Hypothalamus (tissue), 51 donors: Measurements from ENCODE around the gene PPP2R5A.
"Not testable (repeated sequence)": the region's sequence is repeated elsewhere in the genome, so short reads cannot be mapped to it uniquely, and the experiment has no call there.

Experiments used
- DNase-seq, 51 donors: peaks; one replicate each; lab custom pipeline; 2025; lab: John Stamatoyannopoulos, UW

PPP2R5A gene

GRCh38 chr1:212294983-212295382 lies 9.8 kb downstream of the PPP2R5A start:
- no peak for DNase-seq

GRCh38 chr1:212295579-212295978 lies 10.4 kb downstream of the PPP2R5A start:
- no peak for DNase-seq

GRCh38 chr1:212297338-212297737 lies 12.1 kb downstream of the PPP2R5A start:
- DNase-seq = no peak

- no peak for DNase-seq
These were observed 16.4 kb downstream of the PPP2R5A start for GRCh38 chr1:212301580-212301979.

- no peak for DNase-seq
These were observed 17.7 kb downstream of the PPP2R5A start for GRCh38 chr1:212302745-212303383.

- no peak for DNase-seq
These were observed 20.1 kb downstream of the PPP2R5A start for GRCh38 chr1:212305342-212305741.

- not testable (repeated sequence) for DNase-seq
These were observed 20.8 kb downstream of the PPP2R5A start for GRCh38 chr1:212305984-212306452.

- DNase-seq = no peak
These were observed 24.8 kb downstream of the PPP2R5A start for GRCh38 chr1:212309967-212310366.

GRCh38 chr1:212310383-212310782 lies 25.2 kb downstream of the PPP2R5A start:
- no peak for DNase-seq

- DNase-seq = no peak
These were observed 26.8 kb downstream of the PPP2R5A start for GRCh38 chr1:212311836-212312497.

GRCh38 chr1:212313616-212314015 lies 28.4 kb downstream of the PPP2R5A start:
- DNase-seq = no peak

GRCh38 chr1:212315184-212315583 lies 30.0 kb downstream of the PPP2R5A start:
- no peak for DNase-seq

GRCh38 chr1:212315907-212316306 lies 30.7 kb downstream of the PPP2R5A start:
- peak in 7 of 51 donors; percentile 0 to 18 (median 6) for DNase-seq

- DNase-seq = no peak
These were observed 32.7 kb downstream of the PPP2R5A start for GRCh38 chr1:212317916-212318315.

GRCh38 chr1:212321031-212321430 lies 35.8 kb downstream of the PPP2R5A start:
- not testable (repeated sequence) for DNase-seq

GRCh38 chr1:212323066-212323465 lies 37.9 kb downstream of the PPP2R5A start:
- DNase-seq = no peak

- DNase-seq = no peak
These were observed 41.3 kb downstream of the PPP2R5A start for GRCh38 chr1:212326541-212326940.

- no peak for DNase-seq
These were observed 43.0 kb downstream of the PPP2R5A start for GRCh38 chr1:212328248-212328647.

- no peak for DNase-seq
These were observed 43.9 kb downstream of the PPP2R5A start for GRCh38 chr1:212329105-212329504.

- DNase-seq = no peak
These were observed 55.9 kb downstream of the PPP2R5A start for GRCh38 chr1:212341090-212341489.

- DNase-seq = no peak
These were observed 59.7 kb downstream of the PPP2R5A start for GRCh38 chr1:212344905-212345304.

GRCh38 chr1:212346601-212347000 lies 61.4 kb downstream of the PPP2R5A start:
- no peak for DNase-seq
